A673 (cell line): ENCODE results near the gene RPH3AL. TPM values are rescaled to one million over a fixed set of nuclear protein-coding genes. Genes with fewer than 3 reads are reported as not detected.
"Not testable (repeated sequence)": the region's sequence is repeated elsewhere in the genome, so short reads cannot be mapped to it uniquely, and the experiment has no call there.

ENCODE experiments used
- BruUV-seq: library from RNA; stranded (reverse); fragments of 400-500 nt; replicated peaks from 2 replicates; lab custom pipeline; 2021; lab: Mats Ljungman, UMichigan
- CTCF ChIA-PET: fragments of 300-600 bp; sonication (Branson Sonifier 250); formaldehyde crosslinking; loops from one replicate; lab custom pipeline; 2022; ENCODE audit warnings: antibody characterized with exemption; lab: Charles Lee
- POLR2A ChIA-PET: fragments of 300-600 bp; sonication (Branson Sonifier 250); formaldehyde crosslinking; loops from one replicate; lab custom pipeline; 2022; ENCODE audit warnings: antibody characterized with exemption; ENCODE audit not compliant: low non-redundant PET; lab: Charles Lee
- DNase-seq: peaks from one replicate; pipeline ENCODE4 v3.0.0-alpha.2; 2015; ENCODE audit warnings: low spot score
- H3K27ac ChIP-seq: fragments of 200-600 bp; sonication (generic); 2 replicates; pipeline ENCODE4 v1.5.1; 2016; ENCODE audit warnings: mixed run types, low read depth, mild to moderate bottlenecking, mixed read lengths, antibody characterized with exemption, low read length; ENCODE audit not compliant: poor library complexity, severe bottlenecking
- H3K27me3 ChIP-seq: fragments of 200-600 bp; sonication (generic); replicated peaks from 2 replicates; pipeline ENCODE4 v1.6.1; 2017; ENCODE audit warnings: mixed run types, low read depth, mild to moderate bottlenecking, mixed read lengths, antibody characterized with exemption, low read length; ENCODE audit not compliant: insufficient read depth, poor library complexity
- H3K36me3 ChIP-seq: fragments of 200-600 bp; sonication (generic); 2 replicates; pipeline ENCODE4 v1.6.1; 2016; ENCODE audit warnings: mixed run types, mild to moderate bottlenecking, mixed read lengths, antibody characterized with exemption, low read length; ENCODE audit not compliant: insufficient read depth, poor library complexity, severe bottlenecking
- H3K4me1 ChIP-seq: fragments of 200-600 bp; sonication (generic); 2 replicates; pipeline ENCODE4 v1.6.1; 2017; ENCODE audit warnings: mixed run types, mild to moderate bottlenecking, mixed read lengths, antibody characterized with exemption, low read length; ENCODE audit not compliant: insufficient read depth, poor library complexity, severe bottlenecking
- H3K4me3 ChIP-seq: fragments of 200-600 bp; sonication (generic); 2 replicates; pipeline ENCODE4 v1.5.1; 2016; ENCODE audit warnings: low read depth, mixed run types, mild to moderate bottlenecking, mixed read lengths, low read length; ENCODE audit not compliant: poor library complexity, severe bottlenecking
- H3K9me3 ChIP-seq: fragments of 200-600 bp; sonication (generic); 2 replicates; pipeline ENCODE4 v1.6.1; 2016; ENCODE audit warnings: mixed run types, low read depth, mild to moderate bottlenecking, mixed read lengths, antibody characterized with exemption, low read length; ENCODE audit not compliant: poor library complexity, severe bottlenecking
- EZH2 ChIP-seq: fragments of 200-600 bp; sonication (generic); IDR thresholded peaks from 2 replicates; pipeline ENCODE4 v1.6.1; 2017; ENCODE audit warnings: borderline replicate concordance, low read depth, mild to moderate bottlenecking, mixed read lengths, antibody characterized with exemption, low read length; ENCODE audit not compliant: poor library complexity, severe bottlenecking
- intact Hi-C: fragments of 100-400 bp; cut with micrococcal nuclease; formaldehyde crosslinking; loops from one replicate; pipeline ENCODE4 v1.10.0; 2022; ENCODE audit not compliant: unreplicated experiment
- total RNA-seq: library from RNA; stranded (reverse); gene quantifications from 2 replicates; pipeline ENCODE4 v1.2.3, GENCODE V29; 2021
- TF ChIP-seq, protein P1 (sequence below): fragments of 300-800, 200-600 bp; sonication (generic); conservative IDR thresholded peaks from 2 replicates; pipeline ENCODE4 v1.5.1; 2017; ENCODE audit warnings: low read depth, mild to moderate bottlenecking, antibody characterized with exemption, low read length, moderate library complexity, mixed read lengths

RPH3AL gene
- total RNA-seq, 1 experiment from 2014 or later, result 0.82 TPM

DNA sequence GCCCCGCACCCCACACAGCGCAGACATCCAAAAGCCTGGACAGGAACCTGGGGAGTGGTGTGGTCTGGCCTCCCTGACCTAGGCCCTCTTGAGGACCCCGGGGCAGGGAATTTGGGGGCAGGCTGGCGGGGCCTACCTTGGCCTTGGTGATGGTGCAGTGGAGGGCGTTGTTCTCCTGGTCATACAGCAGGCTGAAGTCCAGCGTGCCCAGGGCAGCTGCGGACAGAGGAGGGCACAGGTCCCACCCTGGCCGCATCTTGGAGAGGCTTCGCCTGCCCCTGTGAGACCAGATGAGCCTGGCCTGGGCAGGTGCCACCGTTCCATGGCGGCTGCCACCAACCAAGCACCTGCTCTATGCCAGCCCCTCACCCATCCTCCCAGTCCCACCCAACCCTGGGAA lies 180.2 kb downstream of the RPH3AL start:
- H3K4me1 ChIP-seq, result no peaks in the 10 kb centered on the region
- no peaks in the 10 kb centered on the region for H3K27me3 ChIP-seq
- no peak for TF ChIP-seq EZH2
- TF ChIP-seq, protein P1, sequence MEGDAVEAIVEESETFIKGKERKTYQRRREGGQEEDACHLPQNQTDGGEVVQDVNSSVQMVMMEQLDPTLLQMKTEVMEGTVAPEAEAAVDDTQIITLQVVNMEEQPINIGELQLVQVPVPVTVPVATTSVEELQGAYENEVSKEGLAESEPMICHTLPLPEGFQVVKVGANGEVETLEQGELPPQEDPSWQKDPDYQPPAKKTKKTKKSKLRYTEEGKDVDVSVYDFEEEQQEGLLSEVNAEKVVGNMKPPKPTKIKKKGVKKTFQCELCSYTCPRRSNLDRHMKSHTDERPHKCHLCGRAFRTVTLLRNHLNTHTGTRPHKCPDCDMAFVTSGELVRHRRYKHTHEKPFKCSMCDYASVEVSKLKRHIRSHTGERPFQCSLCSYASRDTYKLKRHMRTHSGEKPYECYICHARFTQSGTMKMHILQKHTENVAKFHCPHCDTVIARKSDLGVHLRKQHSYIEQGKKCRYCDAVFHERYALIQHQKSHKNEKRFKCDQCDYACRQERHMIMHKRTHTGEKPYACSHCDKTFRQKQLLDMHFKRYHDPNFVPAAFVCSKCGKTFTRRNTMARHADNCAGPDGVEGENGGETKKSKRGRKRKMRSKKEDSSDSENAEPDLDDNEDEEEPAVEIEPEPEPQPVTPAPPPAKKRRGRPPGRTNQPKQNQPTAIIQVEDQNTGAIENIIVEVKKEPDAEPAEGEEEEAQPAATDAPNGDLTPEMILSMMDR, result no peak
- H3K36me3 ChIP-seq, result no peaks in the 10 kb centered on the region
- intact Hi-C loops, result no loop called here
- CTCF ChIA-PET, result no interaction called here
- H3K9me3 ChIP-seq, result no peaks in the 10 kb centered on the region
- BruUV-seq, result no TSS peak
- no peak for DNase-seq
- H3K4me3 ChIP-seq, result no peak overlapping the region
- no peak overlapping the region for H3K27ac ChIP-seq
- POLR2A ChIA-PET, result no interaction called here

DNA sequence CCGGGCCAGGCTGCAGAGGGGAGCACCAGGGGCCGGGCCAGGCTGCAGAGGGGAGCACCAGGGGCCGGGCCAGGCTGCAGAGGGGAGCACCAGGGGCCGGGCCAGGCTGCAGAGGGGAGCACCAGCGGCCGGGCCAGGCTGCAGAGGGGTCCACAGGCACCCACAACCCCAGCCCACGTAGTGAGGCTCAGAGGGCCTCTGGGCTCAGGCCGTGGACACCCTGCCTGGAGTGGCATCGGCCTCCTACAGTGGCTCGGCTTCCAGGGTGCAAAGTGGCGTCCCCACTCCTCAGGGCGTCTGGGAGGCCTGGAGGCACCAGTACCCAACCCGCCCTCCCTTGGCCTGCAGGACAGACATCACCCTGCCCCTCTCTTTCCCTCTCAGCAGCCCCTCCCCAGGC lies 180.7 kb downstream of the RPH3AL start:
- no peak for TF ChIP-seq EZH2
- TF ChIP-seq, protein P1, result no peak
- H3K36me3 ChIP-seq, result no peaks in the 10 kb centered on the region
- no peak for DNase-seq
- ChIA-PET CTCF (no interaction called here), POLR2A (no interaction called here)
- intact Hi-C loops, result no loop called here
- H3K4me1 ChIP-seq, result no peaks in the 10 kb centered on the region
- H3K4me3 ChIP-seq, result no peak overlapping the region
- no peaks in the 10 kb centered on the region for H3K9me3 ChIP-seq
- no peak overlapping the region for H3K27ac ChIP-seq
- H3K27me3 ChIP-seq, result no peaks in the 10 kb centered on the region
- BruUV-seq, result no TSS peak

DNA sequence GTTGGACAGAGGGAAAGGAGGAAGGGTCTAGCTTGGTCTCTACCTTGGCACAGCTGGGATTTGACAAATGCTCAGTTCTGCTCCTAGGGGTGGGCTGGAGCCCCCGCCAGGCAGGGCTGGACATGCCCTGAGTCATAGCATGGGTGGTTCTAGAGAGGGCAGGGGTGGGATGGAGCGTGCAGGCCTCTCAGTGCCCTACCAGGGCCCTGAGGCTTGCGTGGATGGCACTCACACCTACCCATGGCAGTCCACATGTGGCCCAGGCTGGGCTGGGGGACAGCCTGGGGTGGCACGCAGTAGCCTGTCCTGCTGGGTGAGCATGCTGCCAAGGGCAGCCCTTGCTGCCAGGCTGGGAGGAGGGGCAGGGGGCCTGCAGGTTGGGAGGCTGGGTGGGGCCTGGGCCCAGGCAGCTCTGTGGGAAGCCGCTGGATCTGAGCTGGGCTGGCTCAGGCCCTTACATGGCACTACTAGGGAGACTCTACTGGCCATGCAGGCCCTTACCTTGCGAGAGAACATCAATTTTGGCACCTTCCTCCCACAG lies 182.4 kb downstream of the RPH3AL start:
- H3K9me3 ChIP-seq, result no peaks in the 10 kb centered on the region
- no peak for DNase-seq
- H3K4me3 ChIP-seq, result no peak overlapping the region
- BruUV-seq, result no TSS peak
- CTCF ChIA-PET, result no interaction called here
- H3K27me3 ChIP-seq, result no peaks in the 10 kb centered on the region
- H3K4me1 ChIP-seq, result no peaks in the 10 kb centered on the region
- H3K36me3 ChIP-seq, result no peaks in the 10 kb centered on the region
- intact Hi-C loops, result no loop called here
- POLR2A ChIA-PET, result no interaction called here
- TF ChIP-seq, protein P1, result no peak
- no peak for TF ChIP-seq EZH2
- no peak overlapping the region for H3K27ac ChIP-seq

DNA sequence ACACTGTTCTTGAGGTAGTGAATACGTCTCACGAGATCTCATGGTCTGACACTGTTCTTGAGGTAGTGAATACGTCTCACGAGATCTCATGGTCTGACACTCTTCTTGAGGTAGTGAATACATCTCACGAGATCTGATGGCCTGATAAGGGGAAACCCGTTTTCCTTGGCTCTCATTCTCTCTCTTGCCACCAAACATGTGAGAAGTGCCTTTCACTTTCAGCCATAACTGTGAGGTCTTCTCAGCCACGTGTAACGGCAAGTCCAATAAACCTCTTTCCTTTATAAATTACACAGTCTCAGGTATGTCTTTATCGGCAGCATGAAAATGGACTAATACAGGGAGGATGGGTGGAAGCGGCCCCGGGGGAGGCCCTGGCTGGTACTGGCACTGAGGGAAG lies 184.0 kb downstream of the RPH3AL start:
- H3K27ac ChIP-seq, H3K4me3 ChIP-seq, H3K36me3 ChIP-seq, intact Hi-C loops, BruUV-seq, H3K4me1 ChIP-seq, H3K9me3 ChIP-seq, DNase-seq, H3K27me3 ChIP-seq, CTCF ChIA-PET, POLR2A ChIA-PET: not testable (repeated sequence)
